WI38 (cell line): ENCODE measurements around the gene CCNA2.

Source experiments
- H3K4me3 ChIP-seq: 2 replicates; pipeline ENCODE4 v1.5.1; 2011; ENCODE audit warnings: low read depth, mild to moderate bottlenecking, control low read depth, low read length
- CTCF ChIP-seq: IDR thresholded peaks from 2 replicates; pipeline ENCODE4 v1.5.1; 2012; ENCODE audit warnings: low read depth, mild to moderate bottlenecking, control low read depth, low read length

The CCNA2 gene

GRCh38 chr4:121822796-121823504, 733 bp downstream of the CCNA2 start:
- no peak for TF ChIP-seq CTCF
- H3K4me3 ChIP-seq: peak overlapping the region; percentile 69

GRCh38 chr4:121822047-121822446, 1.6 kb downstream of the CCNA2 start:
- no peak for TF ChIP-seq CTCF
- peak overlapping the region; percentile 69 for H3K4me3 ChIP-seq

GRCh38 chr4:121819216-121819965, 4.3 kb downstream of the CCNA2 start:
- TF ChIP-seq CTCF: no peak
- no peak overlapping the region for H3K4me3 ChIP-seq

- H3K4me3 ChIP-seq: no peak overlapping the region
- TF ChIP-seq CTCF: no peak
These were observed 5.5 kb downstream of the CCNA2 start for GRCh38 chr4:121818215-121818614.

- TF ChIP-seq CTCF: no peak
- no peak overlapping the region for H3K4me3 ChIP-seq
These were observed 6.0 kb downstream of the CCNA2 start for GRCh38 chr4:121817701-121818100.

GRCh38 chr4:121817006-121817405, 6.7 kb downstream of the CCNA2 start:
- no peak for TF ChIP-seq CTCF
- no peak overlapping the region for H3K4me3 ChIP-seq

GRCh38 chr4:121814756-121815155, 8.9 kb downstream of the CCNA2 start:
- no peak for TF ChIP-seq CTCF
- H3K4me3 ChIP-seq: no peak overlapping the region
